K562 (cell line): ENCODE results near the gene HEG1. TPM values are rescaled to one million over a fixed set of nuclear protein-coding genes. Genes with fewer than 3 reads are reported as not detected.

ENCODE experiments used
- ATAC-seq: fragments of 200-7000 bp; cut with Tn5 transposase; 3 replicates; pipeline ENCODE4 v1.9.1; 2020; ENCODE audit warnings: moderate library complexity
- BruUV-seq: library from RNA; stranded (reverse); fragments of 400-500 nt; replicated peaks from 2 replicates; lab custom pipeline; 2021; lab: Mats Ljungman, UMichigan
- CTCF ChIA-PET: fragments of 300-600 bp; formaldehyde crosslinking; extraction: SDS; loops from one replicate; lab custom pipeline; 2021; ENCODE audit warnings: low intra/inter-chr PET ratio; lab: Yijun Ruan, JAX
- POLR2A ChIA-PET: fragments of 300-600, 350-650 bp; sonication (Branson Sonifier 250); formaldehyde crosslinking; extraction: SDS; loops from one replicate; lab custom pipeline; 2021; ENCODE audit warnings: antibody characterized with exemption, inconsistent platforms; lab: Yijun Ruan, JAX
- DNase-seq, 4 experiments: peaks; one replicate each; pipeline versions ENCODE4 v3.0.0 to v3.0.0-alpha.2; 2011 to 2018; ENCODE audit warnings: low spot score in 3 of 4, mixed read lengths in 3 of 4; ENCODE audit errors: extremely low read depth in 1 of 4
- FAIRE-seq: peaks from 2 replicates; lab custom pipeline; 2011; peaks lifted over from hg19 to GRCh38; lab: Jason Lieb, UNC
- H2AFZ ChIP-seq: 2 replicates; pipeline ENCODE4 v1.6.0; 2011; ENCODE audit warnings: low read depth, low read length, control low read depth, inconsistent platforms
- H3K27ac ChIP-seq: fragments of 200-600 bp; 3 replicates; pipeline ENCODE4 v1.8.0; 2011; ENCODE audit warnings: low read depth, mild to moderate bottlenecking, control low read depth, inconsistent platforms, low read length, moderate library complexity, mixed read lengths; ENCODE audit errors: extremely low read depth
- H3K27me3 ChIP-seq, 2 experiments: fragments of 300-600 bp in 1 of 2; 2 replicates in 1 of 2; 3 replicates in 1 of 2; pipeline versions ENCODE4 v1.6.0 to v1.8.0; 2011; ENCODE audit warnings: inconsistent platforms in 2 of 2, low read length in 2 of 2, mild to moderate bottlenecking in 1 of 2, mixed read lengths in 1 of 2, moderate library complexity in 1 of 2; ENCODE audit not compliant: control insufficient read depth in 2 of 2, insufficient read depth in 2 of 2
- H3K36me3 ChIP-seq: fragments of 300-600 bp; 3 replicates; pipeline ENCODE4 v1.8.0; 2011; ENCODE audit warnings: mild to moderate bottlenecking, low read length, inconsistent platforms; ENCODE audit not compliant: control insufficient read depth, insufficient read depth
- H3K4me1 ChIP-seq, 2 experiments: fragments of 200-600 bp in 1 of 2; replicated peaks in 1 of 2; 2 replicates in 1 of 2; 3 replicates in 1 of 2; pipeline versions ENCODE4 v1.5.1 to v1.8.0; 2011; ENCODE audit warnings: inconsistent platforms in 2 of 2, low read length in 2 of 2, mild to moderate bottlenecking in 1 of 2, mixed read lengths in 1 of 2, moderate library complexity in 1 of 2; ENCODE audit not compliant: control insufficient read depth in 2 of 2, insufficient read depth in 2 of 2
- H3K4me2 ChIP-seq: 2 replicates; pipeline ENCODE4 v1.6.1; 2011; ENCODE audit warnings: low read length, control low read depth, inconsistent platforms, mixed read lengths; ENCODE audit not compliant: insufficient read depth
- H3K4me3 ChIP-seq: fragments of 200-600 bp; sonication (generic), shearing (Covaris generic); 2 replicates; pipeline ENCODE4 v1.5.1; 2016; ENCODE audit warnings: control low read depth, inconsistent platforms
- H3K79me2 ChIP-seq: fragments of 200-600 bp; 3 replicates; pipeline ENCODE4 v1.8.0; 2011; ENCODE audit warnings: low read length, inconsistent platforms; ENCODE audit not compliant: control insufficient read depth, insufficient read depth
- H3K9ac ChIP-seq, 2 experiments: 2 replicates each; pipeline versions ENCODE4 v1.6.0 to v1.6.1; 2011; ENCODE audit warnings: low read depth in 2 of 2, low read length in 2 of 2, control low read depth in 1 of 2, inconsistent platforms in 1 of 2, mild to moderate bottlenecking in 1 of 2, mixed read lengths in 1 of 2; ENCODE audit not compliant: insufficient read depth in 1 of 2
- H3K9me1 ChIP-seq: one replicate; pipeline ENCODE4 v1.6.0; 2011; ENCODE audit warnings: inconsistent platforms, mild to moderate bottlenecking, low read length, moderate library complexity; ENCODE audit not compliant: control insufficient read depth, insufficient read depth
- H3K9me3 ChIP-seq: replicated peaks from 2 replicates; pipeline ENCODE4 v1.5.1; 2011; ENCODE audit warnings: low read depth, low read length, inconsistent platforms; ENCODE audit not compliant: control insufficient read depth, insufficient read depth
- H4K20me1 ChIP-seq: replicated peaks from 2 replicates; pipeline ENCODE4 v1.6.1; 2011; ENCODE audit warnings: low read length, inconsistent platforms, mixed read lengths; ENCODE audit not compliant: control insufficient read depth, insufficient read depth
- CREM ChIP-seq: IDR thresholded peaks from 2 replicates; pipeline ENCODE4 v1.6.1; 2014; ENCODE audit warnings: antibody characterized with exemption, low read depth
- ETS2 ChIP-seq: IDR thresholded peaks from 2 replicates; pipeline ENCODE4 v1.6.1; 2016; ENCODE audit warnings: borderline replicate concordance, missing genetic modification characterization, mild to moderate bottlenecking, moderate library complexity, missing compliant biosample characterization; ENCODE audit not compliant: poor library complexity, severe bottlenecking
- GTF2A2 ChIP-seq: IDR thresholded peaks from 2 replicates; pipeline ENCODE4 v1.6.1; 2016; ENCODE audit warnings: mild to moderate bottlenecking, missing genetic modification characterization, missing compliant biosample characterization
- HOXB6 ChIP-seq: fragments of 250-450 bp; sonication (Bioruptor Pico); IDR thresholded peaks from 2 replicates; pipeline ENCODE4 v1.5.1; 2022; ENCODE audit warnings: mild to moderate bottlenecking, borderline replicate concordance
- MTA3 ChIP-seq: fragments of 450-650 bp; formaldehyde crosslinking; IDR thresholded peaks from 2 replicates; pipeline ENCODE4 v1.6.1; 2017; ENCODE audit warnings: mild to moderate bottlenecking, borderline replicate concordance
- NR1H2 ChIP-seq: sonication (generic); formaldehyde crosslinking; IDR thresholded peaks from 2 replicates; pipeline ENCODE4 v1.4.0; 2020; ENCODE audit warnings: mild to moderate bottlenecking, missing genetic modification reagents
- RFX5 ChIP-seq: IDR thresholded peaks from 2 replicates; pipeline ENCODE4 v1.6.1; 2011; ENCODE audit warnings: low read depth, mild to moderate bottlenecking, improper control_type of control experiment, low read length
- SAP30 ChIP-seq: fragments of 200-600 bp; sonication (generic); IDR thresholded peaks from 2 replicates; pipeline ENCODE4 v1.6.1; 2012; ENCODE audit warnings: borderline replicate concordance, low read depth, mild to moderate bottlenecking, moderate library complexity, low read length, control low read depth, inconsistent platforms; ENCODE audit not compliant: insufficient read depth, poor library complexity, severe bottlenecking
- TEAD1 ChIP-seq, 2 experiments: fragments of 450-650 bp in 1 of 2; sonication (generic) in 1 of 2; formaldehyde crosslinking; IDR thresholded peaks; 2 replicates each; pipeline versions ENCODE4 v1.4.0 to v1.8.0; 2020 to 2022; ENCODE audit warnings: mild to moderate bottlenecking in 2 of 2, missing genetic modification reagents in 1 of 2
- ZNF347 ChIP-seq: fragments of 450-650 bp; formaldehyde crosslinking; IDR thresholded peaks from 2 replicates; pipeline ENCODE4 v1.4.0; 2020; ENCODE audit warnings: low read depth, mild to moderate bottlenecking, moderate library complexity
- ZNF511 ChIP-seq: sonication (generic); formaldehyde crosslinking; IDR thresholded peaks from 2 replicates; pipeline ENCODE4 v1.8.0; 2022; ENCODE audit warnings: mild to moderate bottlenecking, missing genetic modification reagents
- ZNF695 ChIP-seq: fragments of 450-650 bp; formaldehyde crosslinking; IDR thresholded peaks from 2 replicates; pipeline ENCODE4 v1.4.0; 2020; ENCODE audit warnings: mild to moderate bottlenecking, moderate library complexity
- ZNF699 ChIP-seq: fragments of 250-450 bp; sonication (Bioruptor Pico); IDR thresholded peaks from 2 replicates; pipeline ENCODE4 v1.8.0; 2021; ENCODE audit warnings: mild to moderate bottlenecking, moderate library complexity; ENCODE audit not compliant: insufficient replicate concordance
- WGBS: fragments of 100-300 bp; shearing (Covaris generic); methylation state at CpG from one replicate; pipeline ENCODE4 v1.1.6; 2016; ENCODE audit warnings: low coverage, mixed read lengths; ENCODE audit not compliant: insufficient coverage; ENCODE audit errors: missing lambda C conversion rate; 5-methylcytosine and 5-hydroxymethylcytosine counted together
- in situ Hi-C: fragments of 300-500 bp; cut with MboI; formaldehyde crosslinking; loops from 4 replicates; pipeline ENCODE4 v1.15.0; 2018; ENCODE audit warnings: inconsistent platforms, mixed read lengths
- intact Hi-C: fragments of 100-400 bp; cut with micrococcal nuclease; formaldehyde crosslinking; loops from 2 replicates; pipeline ENCODE4 v1.14.2; 2022
- polyA plus RNA-seq, 8 experiments: library from polyadenylated mRNA; depleted of rRNA in 4 of 8; stranded (reverse) in 5 of 8; unstranded in 3 of 8; fragments of >200 nt; fragmentation: Nextera tagmentation in 2 of 8; fragmentation: Illumina TruSeq in 1 of 8; extraction: Ambion mirVana in 2 of 8; extraction: Trizol in 1 of 8; gene quantifications; 2 replicates each; pipeline versions ENCODE4 v1.2.1 to v1.2.3, GENCODE V29; 2011 to 2014; ENCODE audit warnings: inconsistent platforms in 1 of 8, missing spikeins in 1 of 8
- total RNA-seq, 7 experiments: library from RNA; depleted of rRNA in 6 of 7; stranded (reverse); fragments of >200 nt in 6 of 7; fragmentation: Illumina TruSeq in 2 of 7; extraction: Trizol in 2 of 7; gene quantifications; 2 replicates each; pipeline versions ENCODE4 v1.2.1 to v1.2.3, GENCODE V29; 2011 to 2021; ENCODE audit warnings: low replicate concordance in 1 of 7
- TF ChIP-seq, protein P1 (sequence below): fragments of 200-400 bp; formaldehyde crosslinking; IDR thresholded peaks from 2 replicates; pipeline ENCODE4 v1.6.1; 2017; ENCODE audit warnings: mild to moderate bottlenecking, low read depth, low read length, moderate library complexity

HEG1 gene
- total and polyA plus RNA-seq, 9 of the 15 experiments (the other 6 are each of a cell fraction or from before 2014, with no cell fraction given) = 0.24 TPM; not detected in 8

DNA sequence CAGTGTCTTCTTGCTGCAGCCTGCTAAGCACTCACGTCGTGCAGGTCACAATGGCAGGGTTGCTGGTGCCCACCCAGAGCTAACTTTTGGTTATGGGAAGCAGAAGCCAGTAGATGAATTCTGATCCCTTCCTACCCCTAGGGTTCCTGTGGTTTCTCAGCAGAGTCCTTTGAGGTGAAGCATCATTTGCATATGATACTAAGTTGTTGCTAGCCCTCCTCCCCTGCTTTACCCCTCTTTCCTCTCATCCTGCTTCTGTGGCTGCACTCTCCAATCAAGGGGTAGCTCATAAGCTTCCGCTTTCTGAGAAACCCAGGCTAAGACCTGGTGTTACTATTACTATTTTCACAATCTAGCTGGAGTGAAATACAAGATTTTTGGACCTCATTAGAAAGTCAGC, 22.1 kb upstream of the HEG1 start:
- BruUV-seq = no TSS peak
- no peak overlapping the region for H2AFZ ChIP-seq
- in situ Hi-C loops (no loop called here), intact Hi-C loops (no loop called here)
- TF ChIP-seq CREM = no peak
- TF ChIP-seq RFX5 = no peak
- no peak for TF ChIP-seq ZNF699 (CRISPR knock-in tag)
- TF ChIP-seq MTA3 = no peak
- no peak for TF ChIP-seq ZNF347 (CRISPR knock-in tag)
- TF ChIP-seq TEAD1 (CRISPR knock-in tag; IDR thresholded peaks at IDR 0.05) = no peak
- TF ChIP-seq, protein P1, sequence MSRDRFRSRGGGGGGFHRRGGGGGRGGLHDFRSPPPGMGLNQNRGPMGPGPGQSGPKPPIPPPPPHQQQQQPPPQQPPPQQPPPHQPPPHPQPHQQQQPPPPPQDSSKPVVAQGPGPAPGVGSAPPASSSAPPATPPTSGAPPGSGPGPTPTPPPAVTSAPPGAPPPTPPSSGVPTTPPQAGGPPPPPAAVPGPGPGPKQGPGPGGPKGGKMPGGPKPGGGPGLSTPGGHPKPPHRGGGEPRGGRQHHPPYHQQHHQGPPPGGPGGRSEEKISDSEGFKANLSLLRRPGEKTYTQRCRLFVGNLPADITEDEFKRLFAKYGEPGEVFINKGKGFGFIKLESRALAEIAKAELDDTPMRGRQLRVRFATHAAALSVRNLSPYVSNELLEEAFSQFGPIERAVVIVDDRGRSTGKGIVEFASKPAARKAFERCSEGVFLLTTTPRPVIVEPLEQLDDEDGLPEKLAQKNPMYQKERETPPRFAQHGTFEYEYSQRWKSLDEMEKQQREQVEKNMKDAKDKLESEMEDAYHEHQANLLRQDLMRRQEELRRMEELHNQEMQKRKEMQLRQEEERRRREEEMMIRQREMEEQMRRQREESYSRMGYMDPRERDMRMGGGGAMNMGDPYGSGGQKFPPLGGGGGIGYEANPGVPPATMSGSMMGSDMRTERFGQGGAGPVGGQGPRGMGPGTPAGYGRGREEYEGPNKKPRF = no peak
- no peak for TF ChIP-seq GTF2A2 (tag)
- TF ChIP-seq HOXB6 (CRISPR knock-in tag) = no peak
- no peak for TF ChIP-seq ETS2 (tag)
- TF ChIP-seq SAP30 = no peak
- TF ChIP-seq ZNF695 = no peak
- no peak for TF ChIP-seq NR1H2
- no peak for TF ChIP-seq ZNF511 (CRISPR knock-in tag)
- no peaks in the 10 kb centered on the region for H3K36me3 ChIP-seq
- no peak overlapping the region for H3K4me3 ChIP-seq
- peaks cover 0 to 4% of the 10 kb centered on the region in 2 experiments; a peak in 2 of 5 replicates for H3K27me3 ChIP-seq
- H3K9ac ChIP-seq = no peak overlapping the region
- no peaks in the 10 kb centered on the region for H3K4me1 ChIP-seq
- no peaks in the 10 kb centered on the region for H4K20me1 ChIP-seq
- no peak for ATAC-seq
- WGBS = 0% methylated on average over 3 of the region's 3 CpGs
- POLR2A ChIA-PET = interaction anchor here (0.8 kb wide), 1 partner anchor 64 kb away, joined by 3 read pairs; no protein-coding TSS in a partner anchor
- DNase-seq = no peak
- no peak overlapping the region for H3K4me2 ChIP-seq
- no peaks in the 10 kb centered on the region for H3K9me1 ChIP-seq
- H3K27ac ChIP-seq = no peak overlapping the region
- H3K9me3 ChIP-seq = no peaks in the 10 kb centered on the region
- CTCF ChIA-PET = no interaction called here
- H3K79me2 ChIP-seq = no peaks in the 10 kb centered on the region
- no peak for FAIRE-seq
